22Rv1 (cell line): ENCODE measurements around the gene ANK2.

Experiments
- H3K27ac ChIP-seq: fragments of 450-650 bp; 2 replicates; pipeline ENCODE4 v1.5.1; 2017
- ZFX ChIP-seq: fragments of 450-650 bp; IDR thresholded peaks from 2 replicates; pipeline ENCODE4 v1.6.1; 2017; ENCODE audit warnings: antibody characterized with exemption, borderline replicate concordance
- TF ChIP-seq, protein P1 (sequence below): fragments of 450-650 bp; IDR thresholded peaks from 2 replicates; pipeline ENCODE4 v1.5.1; 2017; ENCODE audit warnings: mild to moderate bottlenecking

ANK2 gene

GRCh38 chr4:113086172-113086695 is 36.8 kb downstream of the ANK2 start:
- H3K27ac ChIP-seq, result no peak overlapping the region
- TF ChIP-seq, protein P1, sequence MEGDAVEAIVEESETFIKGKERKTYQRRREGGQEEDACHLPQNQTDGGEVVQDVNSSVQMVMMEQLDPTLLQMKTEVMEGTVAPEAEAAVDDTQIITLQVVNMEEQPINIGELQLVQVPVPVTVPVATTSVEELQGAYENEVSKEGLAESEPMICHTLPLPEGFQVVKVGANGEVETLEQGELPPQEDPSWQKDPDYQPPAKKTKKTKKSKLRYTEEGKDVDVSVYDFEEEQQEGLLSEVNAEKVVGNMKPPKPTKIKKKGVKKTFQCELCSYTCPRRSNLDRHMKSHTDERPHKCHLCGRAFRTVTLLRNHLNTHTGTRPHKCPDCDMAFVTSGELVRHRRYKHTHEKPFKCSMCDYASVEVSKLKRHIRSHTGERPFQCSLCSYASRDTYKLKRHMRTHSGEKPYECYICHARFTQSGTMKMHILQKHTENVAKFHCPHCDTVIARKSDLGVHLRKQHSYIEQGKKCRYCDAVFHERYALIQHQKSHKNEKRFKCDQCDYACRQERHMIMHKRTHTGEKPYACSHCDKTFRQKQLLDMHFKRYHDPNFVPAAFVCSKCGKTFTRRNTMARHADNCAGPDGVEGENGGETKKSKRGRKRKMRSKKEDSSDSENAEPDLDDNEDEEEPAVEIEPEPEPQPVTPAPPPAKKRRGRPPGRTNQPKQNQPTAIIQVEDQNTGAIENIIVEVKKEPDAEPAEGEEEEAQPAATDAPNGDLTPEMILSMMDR, result no peak
- TF ChIP-seq ZFX, result no peak

DNA sequence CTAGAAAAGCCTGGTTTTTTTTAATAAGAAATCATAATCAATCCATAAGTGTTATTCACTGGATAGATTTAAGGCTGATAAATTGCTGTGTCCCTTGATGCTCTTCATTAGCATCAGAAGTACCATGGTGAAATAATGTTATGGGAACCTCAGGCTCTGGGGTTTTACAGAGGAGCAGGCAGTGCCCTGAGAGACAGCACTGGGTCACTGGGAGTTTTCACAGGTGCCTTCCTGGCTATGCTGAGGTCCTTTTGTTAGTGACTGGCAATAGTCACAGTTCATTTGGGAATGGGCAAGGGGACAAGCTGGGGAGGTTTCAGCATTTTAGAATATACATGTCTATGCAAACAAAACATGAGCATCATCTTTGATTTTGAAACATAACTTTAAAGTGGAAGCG is 38.6 kb downstream of the ANK2 start:
- H3K27ac ChIP-seq, result no peak overlapping the region
- TF ChIP-seq, protein P1, result no peak
- TF ChIP-seq ZFX, result no peak

DNA sequence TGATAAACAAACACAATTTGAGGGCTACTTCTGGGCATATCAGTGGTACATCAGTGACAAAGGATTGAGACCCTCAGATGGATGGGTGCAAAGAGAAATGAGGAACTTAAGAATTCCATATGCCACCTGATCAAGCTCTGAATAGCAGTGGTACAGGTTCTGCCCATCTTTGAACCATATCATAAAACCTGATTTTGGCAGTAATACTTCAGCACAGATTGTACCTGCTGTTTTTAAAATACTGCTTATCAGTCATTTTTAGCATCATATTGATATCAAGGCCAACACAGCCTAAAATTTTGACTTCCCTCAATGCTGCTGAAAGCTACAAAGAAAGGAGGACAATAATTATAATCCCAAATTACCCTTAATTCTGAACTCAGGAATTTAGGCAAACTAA is 41.5 kb downstream of the ANK2 start:
- H3K27ac ChIP-seq, result no peak overlapping the region
- TF ChIP-seq ZFX, result no peak
- TF ChIP-seq, protein P1, result no peak

GRCh38 chr4:113094331-113094730 is 44.9 kb downstream of the ANK2 start:
- TF ChIP-seq, protein P1, result no peak
- no peak for TF ChIP-seq ZFX

DNA sequence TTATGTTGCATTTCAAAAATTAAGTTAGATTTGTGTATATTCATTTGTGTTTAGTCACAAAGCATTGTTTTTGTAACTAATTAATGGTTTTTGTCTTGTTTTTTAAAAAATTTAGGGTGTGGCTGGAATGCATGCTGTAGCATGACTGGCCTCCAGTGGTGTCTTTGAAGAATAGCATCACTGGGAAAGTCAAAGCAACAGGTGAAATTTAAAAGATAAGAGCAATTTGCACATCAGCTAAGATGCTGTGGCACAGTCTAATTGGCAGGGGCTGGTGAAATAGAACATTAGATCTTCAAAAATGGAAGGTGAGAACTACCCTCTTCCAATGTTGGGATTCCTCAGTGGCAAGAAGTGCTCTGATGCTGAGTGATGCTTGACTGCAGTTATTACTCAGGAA is 45.3 kb downstream of the ANK2 start:
- no peak overlapping the region for H3K27ac ChIP-seq
- TF ChIP-seq ZFX, result no peak
- TF ChIP-seq, protein P1, result peak; percentile 85

More at GRCh38 chr4:113094331-113094730, 44.9 kb downstream of the ANK2 start:
- no peak overlapping the region for H3K27ac ChIP-seq

DNA sequence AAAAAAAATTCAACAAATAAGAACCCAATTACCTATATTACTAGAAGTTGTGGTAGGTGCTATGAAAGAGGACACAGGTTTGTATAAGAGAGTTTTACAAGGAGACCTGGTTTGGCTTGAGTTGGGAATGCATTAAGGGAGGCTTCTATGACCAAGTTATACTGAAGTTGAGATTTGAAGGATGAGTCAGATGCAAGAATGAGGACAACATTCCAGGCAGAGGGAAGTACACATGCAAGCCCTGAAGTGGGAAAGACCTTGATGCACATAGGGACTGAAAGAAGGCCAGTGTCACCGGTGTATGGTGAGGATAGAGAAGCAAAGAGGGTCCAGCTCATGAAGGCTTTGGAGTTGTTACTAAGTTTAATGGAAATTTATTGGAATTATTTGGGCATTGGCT is 52.2 kb downstream of the ANK2 start:
- TF ChIP-seq, protein P1, result no peak
- TF ChIP-seq ZFX, result no peak

DNA sequence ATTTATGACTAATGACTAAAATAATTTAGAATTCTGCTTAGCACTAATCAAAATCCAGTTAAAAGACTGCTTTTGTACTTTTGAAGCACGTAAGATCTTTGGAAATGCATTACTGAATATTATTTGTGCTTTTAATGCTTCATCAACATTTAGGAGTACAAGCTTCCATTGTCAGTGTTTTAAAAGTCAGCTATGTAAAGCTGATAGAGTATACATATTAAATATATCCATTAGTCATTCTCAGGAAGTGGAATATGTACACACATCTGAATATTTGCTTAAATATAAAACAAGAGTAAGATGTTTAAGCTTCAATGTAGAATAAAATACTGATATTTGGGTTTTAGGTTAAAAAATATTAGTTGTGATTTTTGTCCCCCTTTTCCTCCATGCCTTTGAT is 54.1 kb downstream of the ANK2 start:
- TF ChIP-seq, protein P1, result no peak
- no peak for TF ChIP-seq ZFX
- no peak overlapping the region for H3K27ac ChIP-seq

More for the DNA sequence above, 52.2 kb downstream of the ANK2 start:
- H3K27ac ChIP-seq, result no peak overlapping the region
